HepG2 (cell line): ENCODE measurements around the gene NEMP2. TPM values are rescaled to one million over a fixed set of nuclear protein-coding genes. Genes with fewer than 3 reads are reported as not detected.

Experiments used
- ATAC-seq: fragments of 200-7000 bp; cut with Tn5 transposase; 3 replicates; pipeline ENCODE4 v1.9.1; 2020; ENCODE audit warnings: mild to moderate bottlenecking, moderate library complexity
- BruUV-seq: library from RNA; stranded (reverse); fragments of 400-500 nt; replicated peaks from 2 replicates; lab custom pipeline; 2021; lab: Mats Ljungman, UMichigan
- CTCF ChIA-PET: fragments of 300-600 bp; formaldehyde crosslinking; extraction: SDS; loops from one replicate; lab custom pipeline; 2021; ENCODE audit warnings: low total read pairs, inconsistent platforms, low intra/inter-chr PET ratio; lab: Yijun Ruan, JAX
- POLR2A ChIA-PET: fragments of 350-600 bp; sonication (Branson Sonifier 250); formaldehyde crosslinking; loops from one replicate; lab custom pipeline; 2020; ENCODE audit warnings: antibody characterized with exemption, inconsistent platforms; lab: Yijun Ruan, JAX
- DNase-seq: peaks from one replicate; pipeline ENCODE4 v3.0.0-alpha.2; 2015; ENCODE audit warnings: low spot score
- FAIRE-seq: peaks from 3 replicates; lab custom pipeline; 2011; peaks lifted over from hg19 to GRCh38; lab: Jason Lieb, UNC
- H2AFZ ChIP-seq: one replicate; pipeline ENCODE4 v1.6.1; 2011; ENCODE audit warnings: low read length, inconsistent platforms
- H3K27ac ChIP-seq: fragments of 300-600 bp; 3 replicates; pipeline ENCODE4 v1.8.0; 2011; ENCODE audit warnings: mixed run types, mild to moderate bottlenecking, mixed read lengths, low read length, inconsistent platforms; ENCODE audit not compliant: insufficient read depth; ENCODE audit errors: extremely low read length
- H3K27me3 ChIP-seq, 2 experiments: fragments of 200-600 bp in 1 of 2; 2 replicates in 1 of 2; 3 replicates in 1 of 2; pipeline versions ENCODE4 v1.6.0 to v1.8.0; 2011; ENCODE audit warnings: low read length in 2 of 2, mild to moderate bottlenecking in 2 of 2, moderate library complexity in 2 of 2, inconsistent platforms in 1 of 2; ENCODE audit not compliant: insufficient read depth in 2 of 2, control insufficient read depth in 1 of 2
- H3K36me3 ChIP-seq, 2 experiments: fragments of 200-600 bp in 1 of 2; replicated peaks in 1 of 2; 2 replicates in 1 of 2; 3 replicates in 1 of 2; pipeline versions ENCODE4 v1.5.1 to v1.8.0; 2011; ENCODE audit warnings: low read length in 2 of 2, inconsistent platforms in 1 of 2; ENCODE audit not compliant: insufficient read depth in 2 of 2, control insufficient read depth in 1 of 2
- H3K4me1 ChIP-seq: 2 replicates; pipeline ENCODE4 v1.5.1; 2012; ENCODE audit warnings: low read length, inconsistent platforms; ENCODE audit not compliant: insufficient read depth
- H3K4me2 ChIP-seq: 2 replicates; pipeline ENCODE4 v1.6.0; 2011; ENCODE audit warnings: low read depth, low read length, inconsistent platforms
- H3K4me3 ChIP-seq, 3 experiments: fragments of 200-600 bp in 1 of 3; sonication (generic), shearing (Covaris generic) in 1 of 3; replicated peaks in 1 of 3; 2 replicates each; pipeline ENCODE4 v1.5.1; 2011 to 2016; ENCODE audit warnings: low read length in 3 of 3, inconsistent platforms in 2 of 3, low read depth in 2 of 3, mild to moderate bottlenecking in 2 of 3, control low read depth in 1 of 3, mixed read lengths in 1 of 3; ENCODE audit not compliant: insufficient read depth in 1 of 3
- H3K79me2 ChIP-seq: one replicate; pipeline ENCODE4 v1.6.1; 2011; ENCODE audit warnings: low read length, inconsistent platforms; ENCODE audit not compliant: insufficient read depth
- H3K9ac ChIP-seq: 2 replicates; pipeline ENCODE4 v1.6.0; 2011; ENCODE audit warnings: mild to moderate bottlenecking, low read depth, low read length, inconsistent platforms; ENCODE audit not compliant: insufficient read depth
- H3K9me3 ChIP-seq: 2 replicates; pipeline ENCODE4 v1.5.1; 2012; ENCODE audit warnings: mild to moderate bottlenecking, low read length
- H4K20me1 ChIP-seq: 2 replicates; pipeline ENCODE4 v1.6.0; 2011; ENCODE audit warnings: inconsistent platforms, mild to moderate bottlenecking, low read length, moderate library complexity; ENCODE audit not compliant: insufficient read depth
- CHD2 ChIP-seq: IDR thresholded peaks from 2 replicates; pipeline ENCODE4 v1.6.1; 2011; ENCODE audit warnings: low read depth, low read length, improper control_type of control experiment
- JUND ChIP-seq: sonication (generic); formaldehyde crosslinking; IDR thresholded peaks from 2 replicates; pipeline ENCODE4 v1.8.0; 2022; ENCODE audit warnings: mild to moderate bottlenecking, missing genetic modification reagents
- RELA ChIP-seq: sonication (generic); formaldehyde crosslinking; IDR thresholded peaks from 2 replicates; pipeline ENCODE4 v1.4.0; 2020; ENCODE audit warnings: missing genetic modification reagents
- ZNF333 ChIP-seq: sonication (generic); formaldehyde crosslinking; IDR thresholded peaks from 2 replicates; pipeline ENCODE4 v1.4.0; 2020; ENCODE audit warnings: mild to moderate bottlenecking, missing genetic modification reagents, borderline replicate concordance
- WGBS: methylation state at CpG from one replicate; pipeline ENCODE4 v1.1.6; 2017; ENCODE audit warnings: low lambda C conversion rate; 5-methylcytosine and 5-hydroxymethylcytosine counted together
- in situ Hi-C: cut with HindIII; loops from 2 replicates; pipeline ENCODE4 v1.10.0; 2017; ENCODE audit warnings: low pct_unique_long_range_greater_than_20kb; ENCODE audit not compliant: extremely low pct_ligation_motif_present
- intact Hi-C: fragments of 100-400 bp; cut with micrococcal nuclease; formaldehyde crosslinking; loops from one replicate; pipeline ENCODE4 v1.10.0; 2022; ENCODE audit not compliant: unreplicated experiment
- polyA plus RNA-seq, 8 experiments: library from polyadenylated mRNA; depleted of rRNA in 3 of 8; stranded (reverse) in 7 of 8; unstranded in 1 of 8; fragments of >200 nt; fragmentation: Illumina TruSeq in 4 of 8; extraction: Trizol in 4 of 8; gene quantifications; 2 replicates each; pipeline versions ENCODE4 v1.2.1 to v1.2.3, GENCODE V29; 2011 to 2016; ENCODE audit warnings: low read depth in 4 of 8, missing spikeins in 1 of 8, mixed read lengths in 1 of 8; ENCODE audit not compliant: insufficient read depth in 1 of 8
- total RNA-seq, 5 experiments: library from RNA; depleted of rRNA; stranded (reverse); fragments of >200 nt; fragmentation: Illumina TruSeq; extraction: Trizol; gene quantifications; 2 replicates each; pipeline ENCODE4 v1.2.3, GENCODE V29; 2016; ENCODE audit warnings: low read depth in 1 of 5
- TF ChIP-seq, protein P1 (sequence below): sonication (generic); formaldehyde crosslinking; IDR thresholded peaks from 2 replicates; pipeline ENCODE4 v1.5.0; 2020; ENCODE audit warnings: mild to moderate bottlenecking, missing genetic modification reagents, moderate library complexity
- TF ChIP-seq, protein P2 (sequence below): sonication (generic); formaldehyde crosslinking; conservative IDR thresholded peaks from 2 replicates; pipeline ENCODE4 v1.8.1; 2023; ENCODE audit warnings: missing genetic modification reagents
- TF ChIP-seq, protein P3 (sequence below): sonication (generic); formaldehyde crosslinking; IDR thresholded peaks from 2 replicates; pipeline ENCODE4 v1.5.0; 2020; ENCODE audit warnings: mild to moderate bottlenecking, missing genetic modification reagents, borderline replicate concordance

NEMP2 gene
- total and polyA plus RNA-seq, 2 of the 13 experiments (the other 11 are each of a cell fraction or from before 2014, with no cell fraction given), result 2.4 to 9.8 TPM

DNA sequence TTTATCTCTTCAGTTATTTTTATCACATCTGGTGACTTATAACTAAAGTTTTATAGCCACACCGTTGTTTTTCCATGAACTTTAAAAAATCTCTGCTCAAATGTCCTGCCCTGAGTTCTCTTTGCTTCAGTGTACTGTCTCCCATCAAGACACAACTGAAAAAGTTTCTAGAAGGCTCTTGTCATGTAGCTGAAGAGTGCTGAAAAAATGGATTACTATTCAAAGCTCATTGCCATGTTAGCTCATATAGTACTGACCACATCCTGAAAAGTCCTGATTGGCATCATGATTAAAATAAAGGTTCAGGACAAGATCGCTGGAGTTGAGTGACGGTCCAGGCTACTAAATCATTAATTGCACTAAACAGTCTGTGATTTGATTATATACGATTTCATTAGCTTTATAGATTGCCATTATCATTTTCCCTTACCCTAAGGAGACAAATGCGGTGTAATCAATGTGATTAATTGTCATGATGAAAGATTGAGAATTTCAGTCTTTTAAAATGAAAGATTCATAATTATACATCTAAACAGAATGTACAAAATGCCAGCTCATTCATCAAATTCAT lies 64.2 kb downstream of the NEMP2 start (continued):
- TF ChIP-seq, protein P1, sequence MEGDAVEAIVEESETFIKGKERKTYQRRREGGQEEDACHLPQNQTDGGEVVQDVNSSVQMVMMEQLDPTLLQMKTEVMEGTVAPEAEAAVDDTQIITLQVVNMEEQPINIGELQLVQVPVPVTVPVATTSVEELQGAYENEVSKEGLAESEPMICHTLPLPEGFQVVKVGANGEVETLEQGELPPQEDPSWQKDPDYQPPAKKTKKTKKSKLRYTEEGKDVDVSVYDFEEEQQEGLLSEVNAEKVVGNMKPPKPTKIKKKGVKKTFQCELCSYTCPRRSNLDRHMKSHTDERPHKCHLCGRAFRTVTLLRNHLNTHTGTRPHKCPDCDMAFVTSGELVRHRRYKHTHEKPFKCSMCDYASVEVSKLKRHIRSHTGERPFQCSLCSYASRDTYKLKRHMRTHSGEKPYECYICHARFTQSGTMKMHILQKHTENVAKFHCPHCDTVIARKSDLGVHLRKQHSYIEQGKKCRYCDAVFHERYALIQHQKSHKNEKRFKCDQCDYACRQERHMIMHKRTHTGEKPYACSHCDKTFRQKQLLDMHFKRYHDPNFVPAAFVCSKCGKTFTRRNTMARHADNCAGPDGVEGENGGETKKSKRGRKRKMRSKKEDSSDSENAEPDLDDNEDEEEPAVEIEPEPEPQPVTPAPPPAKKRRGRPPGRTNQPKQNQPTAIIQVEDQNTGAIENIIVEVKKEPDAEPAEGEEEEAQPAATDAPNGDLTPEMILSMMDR, result no peak
- TF ChIP-seq ZNF333, result no peak

DNA sequence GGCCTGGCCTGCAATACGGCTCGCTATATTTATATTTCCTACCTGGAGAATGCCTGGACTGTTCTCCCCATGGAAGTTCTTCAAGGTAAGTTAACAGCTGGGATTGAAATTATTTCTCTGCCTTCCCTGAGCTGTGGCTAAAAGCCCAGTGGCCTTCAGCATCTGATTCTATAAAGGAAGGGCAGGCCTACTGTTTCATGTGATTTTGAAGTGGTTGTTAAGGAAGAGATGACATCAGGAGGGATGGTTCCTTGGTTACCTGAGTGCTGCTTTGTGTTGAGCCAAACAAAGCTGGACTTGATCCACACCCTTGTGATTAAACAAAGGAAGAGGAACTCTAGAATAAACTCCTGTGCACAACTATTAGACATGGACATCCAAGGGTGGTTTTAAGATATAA lies 64.8 kb downstream of the NEMP2 start:
- POLR2A ChIA-PET, result no interaction called here
- 98% methylated on average over 2 of the region's 2 CpGs for WGBS
- Histone ChIP-seq H4K20me1 (no peaks in the 10 kb centered on the region), H3K27ac (no peak overlapping the region), H3K9me3 (no peaks in the 10 kb centered on the region), H3K27me3 (no peaks in the 10 kb centered on the region), H3K4me1 (peaks cover 26% of the 10 kb centered on the region), H3K9ac (no peak overlapping the region), H3K4me2 (no peak overlapping the region), H3K4me3 (no peak overlapping the region), H3K79me2 (no peaks in the 10 kb centered on the region), H3K36me3 (no peaks in the 10 kb centered on the region), H2AFZ (no peak overlapping the region)
- in situ Hi-C loops (no loop called here), intact Hi-C loops (no loop called here)
- TF ChIP-seq CHD2 (no peak), RELA (CRISPR knock-in tag) (no peak), JUND (no peak)
- TF ChIP-seq, protein P2, sequence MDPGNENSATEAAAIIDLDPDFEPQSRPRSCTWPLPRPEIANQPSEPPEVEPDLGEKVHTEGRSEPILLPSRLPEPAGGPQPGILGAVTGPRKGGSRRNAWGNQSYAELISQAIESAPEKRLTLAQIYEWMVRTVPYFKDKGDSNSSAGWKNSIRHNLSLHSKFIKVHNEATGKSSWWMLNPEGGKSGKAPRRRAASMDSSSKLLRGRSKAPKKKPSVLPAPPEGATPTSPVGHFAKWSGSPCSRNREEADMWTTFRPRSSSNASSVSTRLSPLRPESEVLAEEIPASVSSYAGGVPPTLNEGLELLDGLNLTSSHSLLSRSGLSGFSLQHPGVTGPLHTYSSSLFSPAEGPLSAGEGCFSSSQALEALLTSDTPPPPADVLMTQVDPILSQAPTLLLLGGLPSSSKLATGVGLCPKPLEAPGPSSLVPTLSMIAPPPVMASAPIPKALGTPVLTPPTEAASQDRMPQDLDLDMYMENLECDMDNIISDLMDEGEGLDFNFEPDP (CRISPR knock-in tag), result no peak
- TF ChIP-seq, protein P3, sequence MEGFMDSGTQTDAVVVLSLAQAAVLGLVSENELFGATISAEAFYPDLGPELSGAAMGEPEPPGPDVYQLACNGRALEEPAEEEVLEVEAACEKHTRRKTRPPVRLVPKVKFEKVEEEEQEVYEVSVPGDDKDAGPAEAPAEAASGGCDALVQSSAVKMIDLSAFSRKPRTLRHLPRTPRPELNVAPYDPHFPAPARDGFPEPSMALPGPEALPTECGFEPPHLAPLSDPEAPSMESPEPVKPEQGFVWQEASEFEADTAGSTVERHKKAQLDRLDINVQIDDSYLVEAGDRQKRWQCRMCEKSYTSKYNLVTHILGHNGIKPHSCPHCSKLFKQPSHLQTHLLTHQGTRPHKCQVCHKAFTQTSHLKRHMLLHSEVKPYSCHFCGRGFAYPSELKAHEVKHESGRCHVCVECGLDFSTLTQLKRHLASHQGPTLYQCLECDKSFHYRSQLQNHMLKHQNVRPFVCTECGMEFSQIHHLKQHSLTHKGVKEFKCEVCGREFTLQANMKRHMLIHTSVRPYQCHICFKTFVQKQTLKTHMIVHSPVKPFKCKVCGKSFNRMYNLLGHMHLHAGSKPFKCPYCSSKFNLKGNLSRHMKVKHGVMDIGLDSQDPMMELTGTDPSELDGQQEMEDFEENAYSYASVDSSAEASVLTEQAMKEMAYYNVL (CRISPR knock-in tag), result no peak
- DNase-seq, result no peak
- no peak for FAIRE-seq
- ATAC-seq, result no peak
- CTCF ChIA-PET, result no interaction called here
- no TSS peak for BruUV-seq
